Immature natural killer cell (primary cell): ENCODE measurements around the gene DLEU7. TPM values are rescaled to one million over a fixed set of nuclear protein-coding genes. Genes with fewer than 3 reads are reported as not detected.

Experiments used
- polyA plus RNA-seq, 3 donors: library from polyadenylated mRNA; unstranded; fragments of 300-500 nt; fragmentation: Illumina TruSeq; gene quantifications; one replicate each; pipeline ENCODE4 v1.2.3, GENCODE V29; 2021

Gene DLEU7
- polyA plus RNA-seq, 3 donors from 2014 or later = not detected

Other genes with a start within 250 kb of the DLEU7 start
- 10 to 100 TPM; 52.9 to 70.5 (median 66.5) TPM for gene RNASEH2B, start 66.1 kb upstream of the DLEU7 start, polyA plus RNA-seq